HepG2 (cell line): ENCODE measurements around the gene HS2ST1. TPM values are rescaled to one million over a fixed set of nuclear protein-coding genes. Genes with fewer than 3 reads are reported as not detected.

Experiments used
- AHDC1 ChIP-seq: sonication (generic); formaldehyde crosslinking; IDR thresholded peaks from 2 replicates; pipeline ENCODE4 v1.5.1; 2020; ENCODE audit warnings: mild to moderate bottlenecking, missing genetic modification reagents, borderline replicate concordance
- ARID5B ChIP-seq: IDR thresholded peaks from 2 replicates; pipeline ENCODE4 v1.4.0; 2020; ENCODE audit warnings: mild to moderate bottlenecking, missing genetic modification reagents
- ATF3 ChIP-seq: sonication (generic); formaldehyde crosslinking; IDR thresholded peaks from 2 replicates; pipeline ENCODE4 v1.4.0; 2020; ENCODE audit warnings: missing genetic modification reagents
- ATRX ChIP-seq: sonication (generic); formaldehyde crosslinking; IDR thresholded peaks from 2 replicates; pipeline ENCODE4 v1.4.0; 2020; ENCODE audit warnings: missing genetic modification reagents, borderline replicate concordance
- HNF4G ChIP-seq, 2 experiments: sonication (generic) in 1 of 2; formaldehyde crosslinking in 1 of 2; IDR thresholded peaks; 2 replicates each; pipeline versions ENCODE4 v1.4.0 to v1.6.1; 2011 to 2020; ENCODE audit warnings: borderline replicate concordance in 2 of 2, low read depth in 2 of 2, mild to moderate bottlenecking in 2 of 2, low read length in 1 of 2, missing genetic modification reagents in 1 of 2, moderate library complexity in 1 of 2
- MED8 ChIP-seq: sonication (generic); formaldehyde crosslinking; IDR thresholded peaks from 2 replicates; pipeline ENCODE4 v1.8.1; 2023; ENCODE audit warnings: mild to moderate bottlenecking, missing genetic modification reagents; ENCODE audit not compliant: insufficient replicate concordance
- NFATC3 ChIP-seq: sonication (generic); formaldehyde crosslinking; IDR thresholded peaks from 2 replicates; pipeline ENCODE4 v1.5.1; 2020; ENCODE audit warnings: mild to moderate bottlenecking, missing genetic modification reagents
- NFE2L2 ChIP-seq: fragments of 150-350 bp; IDR thresholded peaks from 2 replicates; pipeline ENCODE4 v1.6.1; 2014; ENCODE audit warnings: low read length
- NR2C2 ChIP-seq: sonication (generic); formaldehyde crosslinking; IDR thresholded peaks from 2 replicates; pipeline ENCODE4 v1.4.0; 2020; ENCODE audit warnings: missing genetic modification reagents, mild to moderate bottlenecking, moderate library complexity, borderline replicate concordance
- ONECUT2 ChIP-seq: sonication (generic); formaldehyde crosslinking; IDR thresholded peaks from 2 replicates; pipeline ENCODE4 v1.4.0; 2020; ENCODE audit warnings: missing genetic modification reagents
- PAF1 ChIP-seq: IDR thresholded peaks from 2 replicates; pipeline ENCODE4 v1.6.1; 2016; ENCODE audit warnings: missing genetic modification reagents, missing compliant biosample characterization
- PCBP1 ChIP-seq: fragments of 200-400 bp; formaldehyde crosslinking; IDR thresholded peaks from 2 replicates; pipeline ENCODE4 v1.6.1; 2017; ENCODE audit warnings: mild to moderate bottlenecking, low read depth, low read length, borderline replicate concordance
- POGZ ChIP-seq: sonication (generic); formaldehyde crosslinking; IDR thresholded peaks from 2 replicates; pipeline ENCODE4 v1.4.0; 2020; ENCODE audit warnings: mild to moderate bottlenecking, missing genetic modification reagents
- RAD21 ChIP-seq: fragments of 450-650 bp; formaldehyde crosslinking; IDR thresholded peaks from 2 replicates; pipeline ENCODE4 v1.5.0; 2020; ENCODE audit warnings: mild to moderate bottlenecking
- REL ChIP-seq: sonication (generic); formaldehyde crosslinking; conservative IDR thresholded peaks from 2 replicates; pipeline ENCODE4 v1.8.0; 2022; ENCODE audit warnings: mild to moderate bottlenecking, missing genetic modification reagents, moderate library complexity
- SP5 ChIP-seq: IDR thresholded peaks from 2 replicates; pipeline ENCODE4 v1.6.1; 2016; ENCODE audit warnings: low read depth, borderline replicate concordance
- TERF1 ChIP-seq: sonication (generic); formaldehyde crosslinking; IDR thresholded peaks from 2 replicates; pipeline ENCODE4 v1.8.0; 2022; ENCODE audit warnings: mild to moderate bottlenecking, missing genetic modification reagents, moderate library complexity
- U2AF1 ChIP-seq: fragments of 200-400 bp; formaldehyde crosslinking; optimal IDR thresholded peaks from 2 replicates; pipeline ENCODE3; 2017; ENCODE audit warnings: mild to moderate bottlenecking, low read depth, low read length
- ZNF768 ChIP-seq: sonication (generic); formaldehyde crosslinking; IDR thresholded peaks from 2 replicates; pipeline ENCODE4 v1.4.0; 2020; ENCODE audit warnings: missing genetic modification reagents
- polyA plus RNA-seq, 8 experiments: library from polyadenylated mRNA; depleted of rRNA in 3 of 8; stranded (reverse) in 7 of 8; unstranded in 1 of 8; fragments of >200 nt; fragmentation: Illumina TruSeq in 4 of 8; extraction: Trizol in 4 of 8; gene quantifications; 2 replicates each; pipeline versions ENCODE4 v1.2.1 to v1.2.3, GENCODE V29; 2011 to 2016; ENCODE audit warnings: low read depth in 4 of 8, missing spikeins in 1 of 8, mixed read lengths in 1 of 8; ENCODE audit not compliant: insufficient read depth in 1 of 8
- total RNA-seq, 5 experiments: library from RNA; depleted of rRNA; stranded (reverse); fragments of >200 nt; fragmentation: Illumina TruSeq; extraction: Trizol; gene quantifications; 2 replicates each; pipeline ENCODE4 v1.2.3, GENCODE V29; 2016; ENCODE audit warnings: low read depth in 1 of 5

HS2ST1 gene
- total and polyA plus RNA-seq, 2 of the 13 experiments (the other 11 are each of a cell fraction or from before 2014, with no cell fraction given), result 22.1 to 58.7 TPM

- no peak for TF ChIP-seq ATF3 (CRISPR knock-in tag)
- no peak for TF ChIP-seq RAD21 (CRISPR knock-in tag)
- TF ChIP-seq MED8 (CRISPR knock-in tag), result no peak
- TF ChIP-seq PAF1 (CRISPR knock-in tag), result no peak
- no peak for TF ChIP-seq PCBP1
- 0 out of 2 replicates have a peak, but pooled peaks have one; percentile 57 for TF ChIP-seq POGZ (CRISPR knock-in tag)
- TF ChIP-seq ZNF768, result no peak
- TF ChIP-seq SP5 (CRISPR knock-in tag), result no peak
- no peak for TF ChIP-seq U2AF1
- no peak for TF ChIP-seq ONECUT2 (CRISPR knock-in tag)
- TF ChIP-seq ATRX, result no peak
- no peak for TF ChIP-seq NFATC3 (CRISPR knock-in tag)
- TF ChIP-seq REL, result no peak
- no peak for TF ChIP-seq TERF1 (CRISPR knock-in tag)
- no peak for TF ChIP-seq ARID5B
- no peak for TF ChIP-seq HNF4G (IDR thresholded peaks at IDR 0.05; ENCODE audit: borderline replicate concordance, low read depth, low read length)
- TF ChIP-seq HNF4G (CRISPR knock-in tag; IDR thresholded peaks at IDR 0.05; ENCODE audit: borderline replicate concordance, low read depth), result no peak
- TF ChIP-seq NR2C2 (CRISPR knock-in tag), result peak; percentile 19; the same call in 1 of the 2 replicates
- no peak for TF ChIP-seq NFE2L2
- no peak for TF ChIP-seq AHDC1 (CRISPR knock-in tag)
These were observed 387 bp upstream of the HS2ST1 start, which contains the start of gene SELENOF (continued) for GRCh38 chr1:86913896-86914600.
